ENCODE results near the gene ATP1A3.
"Not testable (repeated sequence)": the region's sequence is repeated elsewhere in the genome, so short reads cannot be mapped to it uniquely, and the experiment has no call there.

The ATP1A3 gene

GRCh38 chr19:42010245-42011126 lies 16.5 kb upstream of the ATP1A3 start:
- peak; percentile 21 for DNase-seq

GRCh38 chr19:42006569-42006968 lies 12.5 kb upstream of the ATP1A3 start:
- DNase-seq: no peak

- DNase-seq: no peak
Measured at GRCh38 chr19:42005504-42005903, 11.5 kb upstream of the ATP1A3 start.

GRCh38 chr19:42003506-42004294 lies 9.7 kb upstream of the ATP1A3 start:
- no peak for DNase-seq

- no peak for DNase-seq
Measured at GRCh38 chr19:41999878-42000208, 5.8 kb upstream of the ATP1A3 start.

GRCh38 chr19:41999071-41999877 lies 5.2 kb upstream of the ATP1A3 start:
- DNase-seq: peak; percentile 59

GRCh38 chr19:41998246-41999020 lies 4.4 kb upstream of the ATP1A3 start:
- DNase-seq: peak; percentile 90

GRCh38 chr19:41997851-41998229 lies 3.8 kb upstream of the ATP1A3 start:
- DNase-seq: peak; percentile 91

GRCh38 chr19:41997121-41997850 lies 3.3 kb upstream of the ATP1A3 start:
- DNase-seq: peak; percentile 84

- peak; percentile 74 for DNase-seq
Measured at GRCh38 chr19:41995959-41996797, 2.1 kb upstream of the ATP1A3 start.

GRCh38 chr19:41994994-41995958 lies 1.2 kb upstream of the ATP1A3 start:
- no peak for DNase-seq

GRCh38 chr19:41994521-41994971 lies 516 bp upstream of the ATP1A3 start:
- peak; percentile 56 for DNase-seq

- not testable (repeated sequence) for DNase-seq
Measured at GRCh38 chr19:41991925-41992569, 2.0 kb downstream of the ATP1A3 start.

GRCh38 chr19:41991025-41991424 lies 3.0 kb downstream of the ATP1A3 start:
- DNase-seq: no peak

- DNase-seq: no peak
Measured at GRCh38 chr19:41990615-41991014, 3.4 kb downstream of the ATP1A3 start.

GRCh38 chr19:41990028-41990427 lies 4.0 kb downstream of the ATP1A3 start:
- DNase-seq: no peak

- no peak for DNase-seq
Measured at GRCh38 chr19:41988947-41989346, 5.1 kb downstream of the ATP1A3 start.

- DNase-seq: no peak
Measured at GRCh38 chr19:41987141-41987860, 6.7 kb downstream of the ATP1A3 start.

Measured in NCI-H69 (cell line).